Measurements from ENCODE around the gene ITPRIP.
A peak's percentile ranks its signal among the peaks of the same experiment; 100 is the strongest.

The ITPRIP gene

DNA sequence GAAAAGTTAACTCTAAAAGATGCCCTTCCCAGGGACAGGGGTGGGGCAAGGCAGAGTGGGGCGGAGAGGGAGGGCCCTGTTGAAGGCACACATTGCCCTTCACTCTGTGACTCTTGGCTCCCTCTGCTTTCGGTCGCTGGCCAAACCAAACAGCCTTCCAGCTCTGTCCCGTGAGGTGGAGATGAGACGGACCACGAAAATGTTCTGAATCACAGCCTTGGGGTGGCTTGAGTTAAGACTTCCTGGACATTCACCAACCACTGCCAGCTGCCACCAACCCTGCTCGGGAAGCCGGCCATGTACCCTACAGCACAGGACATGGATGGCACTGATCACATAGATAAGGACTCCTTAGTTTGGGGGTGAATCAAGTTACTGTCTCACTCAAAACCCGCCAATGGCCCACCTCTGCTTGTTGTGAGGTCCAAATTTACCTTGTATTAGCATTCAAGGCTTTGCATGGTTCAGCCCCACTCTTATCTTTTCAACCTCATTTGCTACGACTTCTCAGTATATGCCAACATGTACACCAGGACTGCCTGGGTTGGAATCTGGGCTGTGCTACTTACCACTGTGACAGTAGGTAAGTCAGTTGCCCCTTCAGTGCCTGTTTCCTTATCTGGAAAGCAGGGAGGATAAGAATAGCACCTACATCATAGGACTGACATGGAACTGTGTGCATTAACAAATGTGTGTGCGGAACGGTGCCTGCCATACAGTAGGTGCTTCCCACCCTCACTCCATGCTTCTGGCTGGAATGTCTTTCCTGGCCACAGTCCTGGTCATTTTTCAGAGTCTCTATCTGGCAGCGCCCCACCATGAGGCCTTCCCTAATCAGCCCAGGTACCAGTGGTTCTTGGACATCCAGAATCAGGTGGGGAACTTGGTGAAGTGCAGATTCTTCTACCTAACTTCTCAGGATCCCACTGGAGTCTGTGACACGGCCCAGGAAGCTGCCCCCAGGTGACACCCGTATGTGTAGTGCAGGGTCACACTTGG, 28.0 kb downstream of the ITPRIP start:
- peak; percentile 59 for DNase-seq (ENCODE audit: low read depth, low spot score)

DNA sequence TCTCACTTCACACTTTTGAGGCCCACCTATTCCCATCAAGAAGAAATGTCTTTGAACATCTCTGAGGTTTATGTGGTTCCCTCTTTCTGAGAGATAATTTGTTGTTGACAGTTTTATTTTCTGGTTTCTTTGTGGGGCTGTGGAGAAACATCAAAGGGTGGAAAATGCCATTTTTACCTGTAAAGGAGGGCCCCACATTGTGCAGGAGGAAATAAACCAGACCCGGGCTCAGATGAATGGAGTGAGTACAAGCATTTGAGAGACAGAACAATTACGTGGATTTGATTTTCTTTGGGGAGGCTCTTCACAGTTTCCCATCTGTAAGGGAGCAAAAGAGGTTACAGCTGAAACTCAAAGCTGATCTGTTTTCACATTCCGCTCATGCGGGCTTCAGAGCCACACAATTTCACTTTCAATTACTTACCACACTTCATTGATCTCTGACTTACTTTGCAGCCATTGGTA, 29.8 kb downstream of the ITPRIP start:
- no peak for DNase-seq (ENCODE audit: low read depth, low spot score)

DNA sequence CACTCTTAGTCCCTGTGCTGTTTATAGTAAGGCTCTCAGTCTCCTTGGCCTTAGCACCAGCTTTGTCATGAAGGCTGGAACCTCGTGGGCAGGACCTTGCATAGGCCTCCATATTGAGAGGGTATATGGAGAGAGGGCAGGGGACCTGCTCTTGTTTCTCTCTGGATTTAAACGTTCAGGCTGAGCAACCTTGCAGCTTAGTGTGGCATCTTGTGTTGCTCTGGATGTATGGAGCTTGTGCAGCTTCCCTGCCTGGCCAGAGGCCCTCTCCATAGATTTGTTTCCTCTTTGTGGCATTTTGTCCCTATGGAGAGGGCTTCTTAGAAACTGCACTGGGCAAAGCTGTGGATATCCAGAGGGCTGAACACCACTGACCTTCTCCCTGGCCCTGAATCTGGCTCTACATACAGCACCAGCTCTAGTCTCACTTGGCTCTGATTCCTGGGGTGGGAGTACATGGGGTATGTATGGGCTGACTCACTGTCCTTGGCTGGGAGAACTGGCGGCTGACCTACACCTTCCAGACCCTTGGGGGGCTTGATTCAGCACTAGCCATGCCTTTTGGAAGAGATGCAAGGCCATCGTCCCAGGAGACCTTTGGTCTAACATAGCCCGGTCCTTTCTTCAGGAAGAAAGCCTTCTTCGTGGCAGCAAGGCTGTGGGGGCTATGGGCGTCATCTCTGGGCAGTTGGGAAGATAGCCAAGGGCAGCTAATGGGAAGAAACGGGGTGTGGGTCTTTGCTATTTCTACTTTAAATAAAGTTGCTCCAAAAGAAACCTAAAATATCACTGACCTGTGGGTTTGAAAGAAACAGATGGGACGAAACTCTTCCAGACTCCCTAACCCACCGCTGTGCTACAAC, 30.5 kb downstream of the ITPRIP start:
- no peak for DNase-seq (ENCODE audit: low read depth, low spot score)

DNA sequence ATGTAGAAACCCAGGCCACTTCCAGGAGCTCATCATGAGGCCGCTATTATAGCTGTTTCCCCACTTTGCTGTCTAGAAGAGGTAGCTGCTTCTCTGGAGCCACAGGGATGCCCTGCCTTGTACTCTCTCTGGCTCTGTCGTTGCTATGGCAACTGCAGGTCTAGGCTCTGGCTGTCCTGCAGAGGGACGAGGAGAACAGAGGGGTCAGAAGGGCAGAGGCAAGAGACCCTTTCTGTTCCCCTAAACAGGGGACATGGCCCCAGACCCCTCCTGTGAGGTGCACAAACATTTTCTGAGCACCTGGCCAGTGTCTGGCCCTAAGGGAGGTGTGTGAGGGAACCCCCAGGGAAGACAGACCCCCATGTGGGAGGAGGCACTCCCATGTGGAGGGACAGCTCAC, 31.4 kb downstream of the ITPRIP start:
- DNase-seq (ENCODE audit: low read depth, low spot score): no peak

DNA sequence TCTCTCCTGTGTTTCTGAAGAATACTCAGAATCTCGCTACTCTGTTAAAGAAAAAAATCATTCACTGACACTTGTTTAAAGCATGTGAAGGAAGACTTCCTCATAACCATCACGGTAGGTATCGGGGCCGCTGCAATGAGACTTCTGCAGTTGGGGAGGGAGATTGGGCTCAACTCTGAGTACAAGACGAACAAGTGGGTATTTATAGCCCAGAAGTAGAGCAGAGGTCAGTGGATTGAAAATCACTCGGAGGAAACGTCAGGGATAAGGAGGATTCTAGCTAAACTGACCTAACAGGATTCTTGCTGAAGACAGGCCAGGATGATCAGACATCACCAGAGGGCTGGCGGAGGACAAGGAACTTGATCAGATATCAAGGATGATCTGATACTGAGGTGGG, 33.3 kb downstream of the ITPRIP start:
- DNase-seq (ENCODE audit: low read depth, low spot score): no peak

DNA sequence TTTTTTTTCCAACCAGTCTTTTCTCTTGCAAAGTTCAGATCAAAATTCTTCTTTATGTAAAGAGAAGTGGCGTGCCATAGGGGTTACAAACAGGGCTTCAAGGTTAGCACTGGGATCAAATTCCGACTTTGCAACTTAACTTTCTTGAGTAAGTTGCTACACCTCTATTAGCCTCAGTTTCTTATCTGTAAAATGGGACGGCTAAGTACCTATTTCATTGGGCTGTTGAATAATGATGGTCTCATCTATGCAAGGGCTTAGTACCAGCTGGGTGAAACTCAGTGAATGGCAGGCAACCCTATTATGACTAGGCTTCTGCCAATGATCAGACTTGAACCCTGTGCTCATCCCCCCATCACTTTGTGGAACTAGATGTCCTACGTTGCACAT, 33.9 kb downstream of the ITPRIP start:
- no peak for DNase-seq (ENCODE audit: low read depth, low spot score)

DNA sequence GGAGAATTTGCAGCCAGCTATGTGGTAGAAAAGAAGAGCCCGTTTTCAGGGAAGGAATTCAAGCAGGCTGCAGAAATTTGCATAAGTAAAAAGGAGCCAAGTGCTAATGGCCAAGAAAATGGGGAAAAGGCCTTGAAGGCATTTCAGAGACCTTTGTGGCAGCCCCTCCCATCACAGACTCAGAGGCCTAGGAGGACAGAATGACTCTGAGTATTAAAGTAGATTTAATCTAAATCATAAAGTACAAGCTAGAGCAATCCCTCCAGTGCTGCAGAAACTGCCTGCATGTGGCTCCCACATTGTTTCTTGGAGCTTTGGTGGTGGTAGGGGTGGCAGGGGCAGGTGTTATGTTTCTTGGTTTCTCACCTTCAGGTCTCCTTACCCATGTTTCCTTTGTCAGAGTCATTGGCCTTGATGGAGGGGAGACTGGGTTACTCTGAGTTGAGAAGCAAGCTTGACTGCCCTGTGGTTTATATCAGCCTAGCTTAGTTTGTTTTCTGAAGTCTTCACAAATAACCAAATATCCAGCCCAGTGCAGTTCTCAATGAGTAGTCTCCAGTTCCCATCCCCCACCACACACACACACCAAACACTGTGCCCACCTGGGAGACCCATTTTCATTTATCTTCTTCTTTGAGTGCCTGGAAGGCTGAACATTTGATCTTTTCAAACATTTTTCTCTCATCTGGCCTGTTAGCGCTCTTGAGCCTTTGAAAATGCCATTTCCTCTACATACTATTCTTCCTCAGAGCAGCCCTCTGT, 34.5 kb downstream of the ITPRIP start:
- no peak for DNase-seq (ENCODE audit: low read depth, low spot score)

DNA sequence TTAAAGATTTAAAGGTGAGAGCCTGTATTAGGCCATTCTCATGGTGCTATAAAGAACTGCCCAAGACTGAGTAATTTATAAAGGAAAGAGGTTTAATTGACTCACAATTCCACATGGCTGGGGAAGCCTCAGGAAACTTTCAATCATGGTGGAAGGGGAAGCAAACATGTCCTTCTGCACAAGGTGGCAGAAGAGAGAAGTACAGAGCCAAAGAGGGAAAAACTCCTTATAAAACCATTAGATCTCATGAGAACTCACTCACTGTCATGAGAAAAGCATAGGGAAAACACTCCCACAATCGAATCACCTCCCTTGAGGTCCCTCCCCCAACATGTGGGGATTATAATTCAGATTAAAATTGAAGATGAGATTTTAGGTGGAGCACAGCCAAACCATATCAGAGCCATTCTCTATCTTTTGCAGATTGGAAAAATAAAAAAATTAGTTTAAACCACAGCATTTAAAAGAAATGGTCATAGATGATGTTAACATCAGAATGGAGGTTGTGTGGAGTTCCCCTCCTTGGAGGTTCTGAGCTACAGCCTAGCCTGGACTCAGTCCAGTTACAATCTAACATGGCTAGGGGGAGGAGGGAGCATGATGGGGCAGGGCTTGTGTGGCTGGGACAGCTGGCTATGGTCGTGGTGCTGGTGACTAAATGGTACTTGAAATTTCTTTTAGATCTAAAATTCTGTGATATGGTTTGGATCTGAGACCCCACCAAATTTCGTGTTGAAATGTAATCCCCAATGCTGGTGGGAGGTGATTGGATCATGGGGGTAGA, 36.2 kb downstream of the ITPRIP start:
- no peak for DNase-seq (ENCODE audit: low read depth, low spot score)

DNA sequence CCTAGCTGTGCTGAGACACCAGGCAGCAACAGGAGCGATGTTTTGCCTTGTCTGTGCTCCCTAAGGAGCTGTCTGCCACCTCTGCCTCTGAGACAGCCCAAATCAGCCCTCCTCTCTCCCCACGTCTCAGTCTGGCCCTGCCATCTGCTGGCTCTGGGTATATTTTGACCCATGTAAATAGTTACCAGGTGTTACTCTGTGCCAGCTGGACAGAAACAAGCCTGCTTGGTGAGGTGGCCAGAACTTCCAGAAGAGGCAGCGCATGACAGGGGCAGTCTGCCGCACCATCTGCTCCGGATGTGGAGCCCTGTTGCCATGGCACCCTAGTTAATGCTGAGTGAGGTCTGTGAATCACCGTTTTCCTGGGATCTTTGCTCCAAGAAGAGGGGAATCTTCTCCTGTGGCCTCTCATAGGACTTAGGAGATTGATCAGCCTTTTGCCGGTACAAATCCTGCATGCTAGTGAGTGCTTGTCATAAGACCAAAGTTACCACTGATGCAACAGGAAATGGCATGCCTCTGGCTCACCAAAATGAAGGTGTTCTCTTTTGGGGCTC, 37.5 kb downstream of the ITPRIP start:
- DNase-seq (ENCODE audit: low read depth, low spot score): peak; percentile 83

DNA sequence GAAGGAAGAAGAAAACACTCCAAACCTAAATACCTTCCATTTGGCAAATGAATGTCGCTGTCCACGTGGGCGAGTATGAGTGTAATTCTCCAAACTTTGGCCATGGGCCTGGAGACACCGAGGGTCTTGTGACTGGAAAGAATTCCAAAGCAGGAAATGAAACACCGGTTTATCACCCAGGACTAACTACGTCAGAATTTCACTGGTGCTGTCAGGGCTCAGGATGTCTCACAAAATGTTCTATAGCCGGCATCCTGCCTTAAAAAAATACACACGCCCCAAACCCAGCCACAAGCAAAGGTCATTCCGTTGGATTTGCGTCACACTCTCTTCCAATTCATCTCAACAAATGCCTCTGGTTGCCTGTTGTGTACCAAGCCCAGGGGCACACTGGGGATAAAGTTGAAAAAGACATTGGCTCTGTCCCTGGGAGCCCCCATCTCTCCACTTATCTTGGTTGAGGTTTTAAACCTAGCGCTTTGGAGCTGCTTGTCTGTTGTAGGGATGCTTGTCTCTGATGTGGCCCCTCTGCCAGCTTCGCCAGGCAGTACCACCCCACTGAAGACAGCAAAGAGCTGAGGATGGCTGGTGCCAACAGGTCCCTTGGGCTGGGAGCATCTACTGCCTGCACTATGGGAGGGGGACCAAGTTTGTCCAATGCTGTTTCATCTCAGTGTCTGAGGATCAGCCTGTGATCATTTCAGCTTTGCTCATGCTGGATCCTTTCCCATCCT, 38.1 kb downstream of the ITPRIP start:
- peak; percentile 73 for DNase-seq (ENCODE audit: low read depth, low spot score)

DNA sequence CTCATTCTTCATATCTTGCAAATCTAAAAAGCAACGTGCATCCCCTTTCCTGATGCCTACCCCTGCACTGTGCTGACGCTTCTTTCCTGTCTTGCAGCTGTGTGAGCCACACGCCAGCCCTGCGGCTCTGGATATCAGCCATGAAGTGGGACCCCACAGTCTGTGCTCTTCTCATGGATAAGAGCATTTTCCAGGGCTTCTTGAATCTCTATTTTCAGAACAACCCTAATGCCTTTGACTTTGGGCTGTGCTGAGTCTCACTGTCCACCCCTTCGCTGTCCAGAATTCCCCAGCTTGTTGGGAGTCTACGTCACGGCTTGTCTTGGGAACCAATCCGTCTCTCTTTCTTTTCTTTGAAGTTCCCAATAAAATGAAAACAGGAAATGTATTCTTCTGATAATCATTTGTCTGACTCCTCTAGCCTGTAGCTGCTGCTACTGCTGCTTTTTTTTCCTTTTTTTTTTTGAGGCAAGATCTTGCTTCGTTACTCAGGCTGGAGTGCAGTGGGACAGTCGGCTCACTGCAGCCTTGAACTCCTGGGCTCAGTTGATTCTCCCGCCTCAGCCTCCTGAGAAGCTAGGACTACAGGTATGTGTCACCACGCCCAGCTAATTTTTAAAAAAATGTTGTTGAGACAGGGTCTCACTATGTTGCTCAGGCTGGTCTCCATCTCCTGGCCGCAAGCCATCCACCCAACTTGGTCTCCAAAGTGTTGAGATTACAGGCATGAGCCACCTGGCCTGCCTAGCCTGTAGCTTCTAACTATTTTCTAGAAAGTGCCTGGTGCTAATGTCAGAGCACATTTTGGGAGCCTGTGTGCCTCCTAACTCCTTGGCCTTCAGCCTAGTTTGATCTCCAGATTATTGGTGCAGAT, 39.0 kb downstream of the ITPRIP start:
- DNase-seq (ENCODE audit: low read depth, low spot score): no peak

DNA sequence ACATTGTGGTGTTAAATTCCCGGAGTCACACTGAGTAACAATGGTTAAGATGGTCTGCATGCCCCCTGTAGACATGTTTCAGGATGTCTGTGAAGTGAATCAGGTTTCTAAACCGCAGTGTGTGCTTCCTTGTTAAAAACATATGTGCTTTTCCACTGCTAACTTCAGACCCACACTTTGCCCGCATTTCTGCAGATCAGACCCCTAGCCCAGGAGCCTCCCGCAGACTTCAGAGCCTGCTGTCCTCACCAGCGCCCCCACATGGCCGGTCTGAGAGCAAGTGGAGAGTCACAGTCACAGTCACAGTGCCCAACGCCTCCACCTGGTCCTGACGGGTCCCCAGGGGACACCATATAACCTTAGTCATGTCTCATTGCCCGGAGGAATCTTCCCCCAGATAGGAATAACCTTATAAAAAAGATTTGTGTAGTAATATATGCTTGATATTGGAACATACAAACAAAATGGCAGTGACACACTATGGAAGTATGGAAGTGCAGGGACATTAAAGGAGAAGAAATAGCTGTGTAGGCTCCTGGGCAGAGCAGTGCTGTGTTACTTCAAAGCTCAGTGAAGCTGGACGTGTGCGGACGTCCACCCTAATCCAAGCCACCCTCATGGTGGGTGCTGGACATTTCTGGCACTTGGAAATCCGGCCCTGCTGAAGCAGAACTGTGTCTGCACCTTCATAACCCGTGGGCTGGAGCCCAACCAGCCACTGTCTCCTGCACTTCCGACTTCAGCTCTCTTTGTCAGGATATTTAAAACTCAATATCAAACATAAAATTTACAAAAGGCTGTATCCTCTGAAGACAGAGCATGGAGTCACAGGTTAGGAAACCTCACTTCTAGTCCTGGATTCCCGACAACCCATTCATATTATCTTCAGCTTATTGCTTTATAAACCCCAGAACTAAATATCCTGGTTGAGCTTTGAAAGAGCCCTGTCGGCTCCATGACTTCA, 40.3 kb downstream of the ITPRIP start:
- peak; percentile 67 for DNase-seq (ENCODE audit: low read depth, low spot score)

DNA sequence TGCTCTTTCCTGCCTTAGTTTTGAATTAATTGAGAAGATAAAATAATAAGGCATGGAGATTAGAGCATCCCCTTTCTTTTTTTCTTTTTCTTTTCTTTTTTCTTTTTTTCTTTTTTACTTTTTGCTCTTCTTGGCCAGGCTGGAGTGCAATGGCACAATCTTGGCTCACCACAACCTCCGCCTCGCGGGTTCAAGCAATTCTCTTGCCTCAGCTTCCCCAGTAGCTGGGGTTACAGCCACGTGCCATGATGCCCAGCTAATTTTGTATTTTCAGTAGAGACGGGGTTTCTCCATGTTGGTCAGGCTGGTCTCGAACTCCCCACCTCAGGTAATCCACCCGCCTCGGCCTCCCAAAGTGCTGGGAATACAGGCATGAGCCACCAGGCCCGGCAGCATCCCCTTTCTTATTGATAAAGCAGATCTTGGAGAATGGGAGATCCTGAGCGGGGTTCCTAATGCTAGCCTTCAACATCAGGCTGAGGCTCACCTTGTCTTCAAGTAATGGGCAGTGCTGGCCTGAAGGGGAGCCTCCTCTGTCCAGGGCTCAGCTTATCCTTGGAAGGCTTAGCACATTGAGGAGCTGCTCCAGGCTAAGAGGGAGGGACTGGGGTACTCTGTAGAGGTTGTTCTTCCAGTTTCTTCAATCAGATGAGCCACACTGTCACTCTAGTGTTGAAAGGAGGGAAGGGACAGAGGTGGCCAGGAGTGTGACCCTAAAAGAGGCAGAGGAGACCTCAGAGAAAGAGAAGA, 41.4 kb downstream of the ITPRIP start:
- DNase-seq (ENCODE audit: low read depth, low spot score): no peak

DNA sequence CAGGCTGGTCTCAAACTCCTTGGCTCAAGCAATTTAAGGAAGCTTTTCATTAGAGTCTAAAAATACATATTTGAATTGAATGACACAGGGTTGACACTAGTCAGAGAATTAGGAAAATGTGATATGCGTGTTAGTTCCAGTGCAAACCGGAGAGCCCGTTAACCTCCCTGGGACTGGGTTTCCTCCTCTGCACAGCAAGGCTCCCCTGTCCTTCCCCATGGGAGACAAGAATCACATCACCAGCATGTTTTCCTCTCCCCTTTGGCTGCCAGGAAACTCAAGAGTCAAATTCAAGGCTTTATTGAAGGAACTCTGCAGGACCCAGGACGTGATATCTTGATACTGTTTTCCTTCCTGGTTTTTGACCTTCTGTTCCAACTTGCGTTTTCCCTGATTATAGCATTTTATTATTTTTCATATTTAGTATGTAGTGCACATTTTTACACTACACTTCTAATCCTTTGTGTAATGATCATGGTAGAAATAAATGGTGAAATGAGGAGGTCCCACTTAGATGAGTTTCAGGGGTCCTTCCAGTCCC, 44.4 kb downstream of the ITPRIP start:
- no peak for DNase-seq (ENCODE audit: low read depth, low spot score)

DNA sequence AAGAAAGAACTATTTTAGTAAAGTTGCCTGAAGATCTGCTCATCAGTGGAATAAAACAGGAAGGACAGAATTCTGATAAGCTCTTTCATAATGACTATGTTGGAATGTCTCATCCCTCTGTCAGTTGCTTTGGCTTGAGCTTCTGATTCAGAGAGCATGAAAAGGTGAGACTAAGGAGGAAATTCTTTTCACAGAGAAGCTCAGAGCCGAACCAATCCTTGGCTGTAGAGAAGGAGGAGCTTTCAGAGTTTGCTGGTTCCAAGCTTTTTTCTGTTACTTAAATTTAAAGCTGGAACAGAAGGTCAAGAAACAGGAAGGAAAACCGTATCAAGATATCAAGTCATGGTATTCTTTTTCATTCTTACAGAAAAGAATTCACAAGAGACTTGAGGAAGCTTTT, 45.3 kb downstream of the ITPRIP start:
- DNase-seq (ENCODE audit: low read depth, low spot score): no peak

DNA sequence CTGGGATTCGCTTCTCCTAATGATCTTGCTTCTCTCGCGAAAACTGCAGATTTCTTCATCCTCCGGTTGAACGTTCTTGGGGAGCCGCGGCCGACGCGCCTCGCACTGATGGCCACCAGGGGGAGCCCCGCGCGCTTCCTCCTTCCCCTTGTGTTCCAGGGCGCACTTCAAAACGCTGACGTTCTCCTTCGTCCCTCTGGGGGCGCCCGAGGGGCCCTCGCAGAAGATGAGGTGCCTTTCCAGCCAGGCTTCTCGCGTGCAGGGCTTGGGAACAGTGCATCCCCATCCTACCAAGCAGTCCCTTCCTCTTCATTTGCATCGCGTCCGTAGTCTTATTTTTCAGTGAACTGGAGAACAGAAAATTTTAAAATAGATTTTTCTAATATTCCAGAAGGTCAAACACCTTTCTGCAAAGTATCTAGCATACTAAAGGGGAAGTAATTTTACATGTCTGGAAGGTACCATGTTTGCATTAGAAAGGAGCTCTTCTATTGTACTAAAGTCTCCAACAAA, 46.8 kb downstream of the ITPRIP start:
- DNase-seq (ENCODE audit: low read depth, low spot score): no peak
